Measurements from ENCODE around the gene EXOC1L. TPM values are rescaled to one million over a fixed set of nuclear protein-coding genes. Genes with fewer than 3 reads are reported as not detected.

The EXOC1L gene
- polyA plus RNA-seq, 1 donor (not counting 4 experiments of a cell fraction or from before 2014, with no cell fraction given), result not detected

DNA sequence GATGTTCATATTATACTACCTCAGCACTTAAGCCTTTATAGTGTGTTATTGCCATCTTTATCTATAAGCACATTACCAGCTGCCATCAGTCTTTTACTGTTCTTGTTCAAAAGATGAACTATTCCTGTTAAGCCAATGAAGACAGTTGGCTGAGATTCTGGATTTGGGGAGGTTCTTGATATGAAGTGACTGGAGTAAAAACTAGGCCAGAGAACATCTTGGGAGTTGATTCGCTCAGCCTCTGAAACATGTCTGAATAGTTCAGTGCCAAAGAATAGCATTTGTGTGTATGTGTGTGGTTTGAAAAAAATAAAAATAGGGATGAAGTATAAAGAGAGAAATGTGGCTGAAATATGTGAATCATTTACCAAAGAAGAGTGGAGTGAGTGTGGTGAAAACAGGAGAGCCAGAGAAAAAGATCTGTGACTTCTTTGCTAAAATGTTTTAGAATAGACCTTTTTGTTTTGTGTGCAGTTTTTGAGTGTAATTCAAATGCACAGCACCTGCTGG lies 49.0 kb downstream of the EXOC1L start:
- FAIRE-seq, result no peak
- dilution Hi-C loops (cut with MboI; ENCODE audit: extremely low pct_ligation_motif_present, low sequenced_read_pairs), result no loop called here

DNA sequence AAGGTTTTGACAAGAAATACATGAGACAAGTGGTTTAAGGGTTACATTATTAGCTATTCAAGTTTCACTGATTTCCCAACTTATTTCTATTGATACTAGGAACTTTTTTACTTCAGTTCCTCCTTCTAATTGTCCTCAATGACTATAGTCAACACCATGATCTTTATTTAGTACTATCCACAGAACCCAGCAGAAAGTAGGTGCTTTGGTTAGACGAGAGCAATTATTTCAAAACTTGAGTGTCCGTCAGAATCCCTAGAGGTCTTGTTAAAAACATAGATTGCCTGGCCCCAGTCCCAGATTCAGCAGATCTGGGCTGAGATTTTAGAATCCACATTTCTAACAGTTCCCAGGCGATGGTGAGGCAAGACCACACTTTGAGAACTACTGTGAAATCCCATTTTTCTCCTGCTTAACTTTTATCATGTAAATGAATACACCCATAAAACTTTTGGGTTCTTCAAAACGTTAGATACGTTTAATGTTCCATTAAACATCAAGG lies 51.8 kb downstream of the EXOC1L start:
- dilution Hi-C loops (cut with MboI; ENCODE audit: extremely low pct_ligation_motif_present, low sequenced_read_pairs), result no loop called here
- H3K27ac ChIP-seq (ENCODE audit: control insufficient read depth, insufficient read depth, low read length), result no peak overlapping the region
- TF ChIP-seq EZH2 (IDR thresholded peaks at IDR 0.05; ENCODE audit: low read length), result no peak
- no peak for FAIRE-seq
- H3K9me3 ChIP-seq (ENCODE audit: control insufficient read depth, low read depth, low read length), result no peaks in the 10 kb centered on the region
- H4K20me1 ChIP-seq (ENCODE audit: control insufficient read depth, extremely low read depth, insufficient read depth, low read length), result no peaks in the 10 kb centered on the region
- H3K4me1 ChIP-seq (ENCODE audit: control insufficient read depth, extremely low read depth, insufficient read depth, low read length), result peaks cover 10% of the 10 kb centered on the region
- H2AFZ ChIP-seq (ENCODE audit: control insufficient read depth, low read length), result no peak overlapping the region
- no peaks in the 10 kb centered on the region for H3K27me3 ChIP-seq (ENCODE audit: control insufficient read depth, extremely low read depth, insufficient read depth, low read length)
- H3K9ac ChIP-seq (ENCODE audit: control insufficient read depth, extremely low read depth, insufficient read depth, low read length), result no peak overlapping the region
- no peak overlapping the region for H3K4me2 ChIP-seq (ENCODE audit: control insufficient read depth, extremely low read depth, insufficient read depth, low read depth, low read length)
- no peak for DNase-seq (ENCODE audit: low read depth, low spot score)
- H3K9me1 ChIP-seq (ENCODE audit: control insufficient read depth, extremely low read depth, insufficient read depth, low read length), result no peaks in the 10 kb centered on the region
- no peaks in the 10 kb centered on the region for H3K79me2 ChIP-seq (ENCODE audit: control insufficient read depth, insufficient read depth, low read length)
- H3K4me3 ChIP-seq (ENCODE audit: control insufficient read depth in 2 of 3, extremely low read depth in 1 of 3, insufficient read depth in 2 of 3, low read depth in 1 of 3, low read length in 3 of 3), result no peak overlapping the region
- H3K36me3 ChIP-seq (ENCODE audit: control insufficient read depth in 2 of 2, extremely low read depth in 1 of 2, insufficient read depth in 2 of 2, low read length in 2 of 2), result peaks cover 5 to 10% of the 10 kb centered on the region in 2 experiments

More for the DNA sequence above, 49.0 kb downstream of the EXOC1L start:
- H3K79me2 ChIP-seq (ENCODE audit: control insufficient read depth, insufficient read depth, low read length), result no peaks in the 10 kb centered on the region
- no peak overlapping the region for H2AFZ ChIP-seq (ENCODE audit: control insufficient read depth, low read length)
- TF ChIP-seq, protein P1, sequence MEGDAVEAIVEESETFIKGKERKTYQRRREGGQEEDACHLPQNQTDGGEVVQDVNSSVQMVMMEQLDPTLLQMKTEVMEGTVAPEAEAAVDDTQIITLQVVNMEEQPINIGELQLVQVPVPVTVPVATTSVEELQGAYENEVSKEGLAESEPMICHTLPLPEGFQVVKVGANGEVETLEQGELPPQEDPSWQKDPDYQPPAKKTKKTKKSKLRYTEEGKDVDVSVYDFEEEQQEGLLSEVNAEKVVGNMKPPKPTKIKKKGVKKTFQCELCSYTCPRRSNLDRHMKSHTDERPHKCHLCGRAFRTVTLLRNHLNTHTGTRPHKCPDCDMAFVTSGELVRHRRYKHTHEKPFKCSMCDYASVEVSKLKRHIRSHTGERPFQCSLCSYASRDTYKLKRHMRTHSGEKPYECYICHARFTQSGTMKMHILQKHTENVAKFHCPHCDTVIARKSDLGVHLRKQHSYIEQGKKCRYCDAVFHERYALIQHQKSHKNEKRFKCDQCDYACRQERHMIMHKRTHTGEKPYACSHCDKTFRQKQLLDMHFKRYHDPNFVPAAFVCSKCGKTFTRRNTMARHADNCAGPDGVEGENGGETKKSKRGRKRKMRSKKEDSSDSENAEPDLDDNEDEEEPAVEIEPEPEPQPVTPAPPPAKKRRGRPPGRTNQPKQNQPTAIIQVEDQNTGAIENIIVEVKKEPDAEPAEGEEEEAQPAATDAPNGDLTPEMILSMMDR (optimal IDR thresholded peaks at IDR 0.05 in 1 of 3, IDR thresholded peaks at IDR 0.05 in 1 of 3, conservative IDR thresholded peaks at IDR 0.05 in 1 of 3; ENCODE audit: extremely low read depth in 1 of 3, insufficient read depth in 2 of 3, low read length in 3 of 3), result no peak
- no peak for TF ChIP-seq EZH2 (IDR thresholded peaks at IDR 0.05; ENCODE audit: low read length)
- H3K36me3 ChIP-seq (ENCODE audit: control insufficient read depth in 2 of 2, extremely low read depth in 1 of 2, insufficient read depth in 2 of 2, low read length in 2 of 2), result peaks cover 5 to 10% of the 10 kb centered on the region in 2 experiments
- H3K27ac ChIP-seq (ENCODE audit: control insufficient read depth, insufficient read depth, low read length), result no peak overlapping the region
- no peak for DNase-seq (ENCODE audit: low read depth, low spot score)
- H3K27me3 ChIP-seq (ENCODE audit: control insufficient read depth, extremely low read depth, insufficient read depth, low read length), result no peaks in the 10 kb centered on the region
- no peak overlapping the region for H3K9ac ChIP-seq (ENCODE audit: control insufficient read depth, extremely low read depth, insufficient read depth, low read length)
- H3K4me3 ChIP-seq (ENCODE audit: control insufficient read depth in 2 of 3, extremely low read depth in 1 of 3, insufficient read depth in 2 of 3, low read depth in 1 of 3, low read length in 3 of 3), result no peak overlapping the region
- peaks cover 26% of the 10 kb centered on the region for H3K4me1 ChIP-seq (ENCODE audit: control insufficient read depth, extremely low read depth, insufficient read depth, low read length)
- no peaks in the 10 kb centered on the region for H4K20me1 ChIP-seq (ENCODE audit: control insufficient read depth, extremely low read depth, insufficient read depth, low read length)
- H3K9me3 ChIP-seq (ENCODE audit: control insufficient read depth, low read depth, low read length), result no peaks in the 10 kb centered on the region
- no peak overlapping the region for H3K4me2 ChIP-seq (ENCODE audit: control insufficient read depth, extremely low read depth, insufficient read depth, low read depth, low read length)
- H3K9me1 ChIP-seq (ENCODE audit: control insufficient read depth, extremely low read depth, insufficient read depth, low read length), result no peaks in the 10 kb centered on the region

DNA sequence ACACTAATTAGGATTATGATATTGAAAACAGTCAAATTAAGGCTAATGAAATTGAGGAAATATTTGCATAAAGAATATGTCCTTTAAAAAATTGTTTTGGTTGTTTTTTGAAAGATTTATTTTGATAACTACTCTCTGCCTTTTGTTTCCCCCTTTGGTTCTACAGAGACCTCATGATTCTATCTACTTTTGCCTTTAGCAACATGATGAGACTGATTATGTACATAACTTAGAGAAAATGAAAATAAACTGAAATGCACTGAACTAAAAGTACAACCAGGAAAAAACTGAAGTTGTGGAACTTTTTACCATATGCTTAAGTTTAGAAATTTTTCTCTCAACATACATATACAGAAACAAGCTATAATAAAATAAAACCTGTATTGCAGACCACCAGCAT lies 55.2 kb downstream of the EXOC1L start:
- Histone ChIP-seq H4K20me1 (ENCODE audit: control insufficient read depth, extremely low read depth, insufficient read depth, low read length) (no peaks in the 10 kb centered on the region), H3K27ac (ENCODE audit: control insufficient read depth, insufficient read depth, low read length) (no peak overlapping the region), H3K9me3 (ENCODE audit: control insufficient read depth, low read depth, low read length) (no peaks in the 10 kb centered on the region), H3K79me2 (ENCODE audit: control insufficient read depth, insufficient read depth, low read length) (no peaks in the 10 kb centered on the region), H3K4me3 (ENCODE audit: control insufficient read depth in 2 of 3, extremely low read depth in 1 of 3, insufficient read depth in 2 of 3, low read depth in 1 of 3, low read length in 3 of 3) (no peak overlapping the region), H3K9me1 (ENCODE audit: control insufficient read depth, extremely low read depth, insufficient read depth, low read length) (no peaks in the 10 kb centered on the region), H3K4me2 (ENCODE audit: control insufficient read depth, extremely low read depth, insufficient read depth, low read depth, low read length) (no peak overlapping the region), H3K27me3 (ENCODE audit: control insufficient read depth, extremely low read depth, insufficient read depth, low read length) (no peaks in the 10 kb centered on the region), H3K36me3 (ENCODE audit: control insufficient read depth in 2 of 2, extremely low read depth in 1 of 2, insufficient read depth in 2 of 2, low read length in 2 of 2) (peaks cover 5 to 6% of the 10 kb centered on the region in 2 experiments), H3K4me1 (ENCODE audit: control insufficient read depth, extremely low read depth, insufficient read depth, low read length) (no peaks in the 10 kb centered on the region), H3K9ac (ENCODE audit: control insufficient read depth, extremely low read depth, insufficient read depth, low read length) (no peak overlapping the region), H2AFZ (ENCODE audit: control insufficient read depth, low read length) (no peak overlapping the region)
- TF ChIP-seq EZH2 (IDR thresholded peaks at IDR 0.05; ENCODE audit: low read length), result no peak
- TF ChIP-seq, protein P1 (optimal IDR thresholded peaks at IDR 0.05 in 1 of 3, IDR thresholded peaks at IDR 0.05 in 1 of 3, conservative IDR thresholded peaks at IDR 0.05 in 1 of 3; ENCODE audit: extremely low read depth in 1 of 3, insufficient read depth in 2 of 3, low read length in 3 of 3), result no peak
- dilution Hi-C loops (cut with MboI; ENCODE audit: extremely low pct_ligation_motif_present, low sequenced_read_pairs), result no loop called here
- no peak for DNase-seq (ENCODE audit: low read depth, low spot score)
- FAIRE-seq, result no peak

Measured in keratinocyte (primary cell).